GM19467 (cell line): ENCODE data around the gene POPDC2.

Source experiments
- ATAC-seq: cut with Tn5 transposase; IDR thresholded peaks from one replicate; pipeline ENCODE4 v1.9.1; 2021; ENCODE audit warnings: mild to moderate bottlenecking, moderate library complexity; ENCODE audit not compliant: unreplicated experiment

The POPDC2 gene

GRCh38 chr3:119672776-119673175 lies 12.4 kb upstream of the POPDC2 start:
- ATAC-seq, result no peak

DNA sequence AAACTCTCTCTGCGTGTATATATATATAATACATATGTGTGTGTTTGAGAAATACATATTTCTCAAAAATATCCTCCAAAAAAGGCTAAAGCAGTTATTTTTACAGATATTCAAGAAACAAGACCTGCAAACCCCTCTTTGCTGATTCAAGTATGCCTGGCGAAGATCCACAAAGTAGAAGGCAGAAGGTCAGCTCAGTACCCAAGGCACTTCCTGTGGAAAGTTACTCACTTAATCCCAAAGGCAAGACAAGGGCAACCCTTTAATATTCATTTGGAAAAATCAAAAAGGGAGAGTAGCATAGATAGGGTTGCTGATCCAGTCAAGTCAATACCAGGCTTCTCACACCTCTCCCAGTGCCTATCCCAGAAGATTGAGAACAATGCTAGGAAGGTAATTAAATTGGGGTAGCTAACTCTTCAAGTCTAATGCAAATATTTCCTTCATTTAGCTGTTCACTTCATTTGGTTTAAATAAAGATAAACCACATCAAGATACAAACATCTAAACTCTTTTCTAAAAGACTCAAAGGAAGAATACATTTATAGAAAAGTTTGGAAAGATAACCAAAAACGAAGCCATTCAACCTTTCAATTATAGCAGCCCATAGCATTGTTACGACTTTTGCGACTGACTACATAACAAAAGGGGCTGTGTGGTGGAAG lies 9.6 kb upstream of the POPDC2 start:
- ATAC-seq, result no peak

- no peak for ATAC-seq
These were observed 5.7 kb upstream of the POPDC2 start for GRCh38 chr3:119665954-119666559.

- ATAC-seq, result no peak
These were observed 4.5 kb upstream of the POPDC2 start for GRCh38 chr3:119664850-119665379.

- no peak for ATAC-seq
These were observed 4.0 kb upstream of the POPDC2 start for GRCh38 chr3:119664370-119664769.

- no peak for ATAC-seq
These were observed 3.5 kb upstream of the POPDC2 start for GRCh38 chr3:119663885-119664284.

- no peak for ATAC-seq
These were observed 2.4 kb upstream of the POPDC2 start for GRCh38 chr3:119662604-119663373.

DNA sequence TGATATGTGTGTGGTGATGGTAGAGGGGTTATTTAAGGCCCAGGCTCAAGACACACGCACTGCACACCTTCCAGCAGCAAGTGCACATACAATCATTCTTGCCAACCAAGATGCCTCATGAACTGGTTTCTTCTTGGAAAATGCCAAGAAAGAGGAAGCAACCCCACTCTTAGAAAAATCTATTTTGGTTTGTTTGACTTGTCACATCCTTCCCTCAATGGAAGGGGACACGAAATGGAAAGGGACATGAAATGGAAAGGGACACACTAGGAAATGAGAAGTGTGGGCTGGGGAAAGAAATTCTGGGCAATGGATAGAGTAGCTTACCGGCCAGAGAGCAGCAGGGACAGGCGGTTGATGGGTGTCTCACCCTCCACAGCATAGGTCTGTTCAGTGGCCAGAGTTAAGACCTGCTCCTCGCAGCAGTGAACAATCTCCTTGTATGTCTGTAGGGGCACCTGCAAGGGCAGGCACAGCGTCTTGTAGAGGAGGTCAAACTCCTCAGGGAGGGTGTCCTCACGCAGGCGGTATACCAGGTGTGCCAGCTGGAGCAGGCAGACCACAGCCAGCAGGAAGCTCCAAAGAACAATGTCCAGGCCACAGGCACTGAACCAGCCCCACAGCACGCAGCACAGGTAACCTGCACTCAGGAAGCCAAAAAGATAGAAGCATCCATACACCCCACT lies 640 bp downstream of the POPDC2 start:
- ATAC-seq, result no peak

DNA sequence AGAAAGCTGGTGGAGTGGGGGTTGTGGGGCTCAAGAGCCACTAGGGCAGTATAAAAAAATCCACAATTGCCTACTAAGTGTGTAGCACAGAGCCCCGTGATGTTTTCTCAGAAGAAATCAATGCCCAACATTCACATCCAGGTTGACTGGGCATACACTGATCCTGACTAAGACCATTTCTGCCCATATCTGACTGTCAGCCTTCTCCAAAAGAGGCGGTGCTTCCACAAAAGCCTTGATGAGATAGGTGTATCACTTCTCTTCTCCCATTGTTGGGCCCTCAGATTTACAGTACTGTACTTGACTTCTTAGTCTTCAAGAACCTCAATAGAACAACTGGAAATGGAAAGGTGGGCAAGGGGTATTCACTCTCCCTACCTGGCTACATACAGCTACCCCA lies 1.4 kb downstream of the POPDC2 start:
- ATAC-seq, result no peak

- no peak for ATAC-seq
These were observed 2.3 kb downstream of the POPDC2 start for GRCh38 chr3:119657887-119658702.

GRCh38 chr3:119653876-119654275 lies 6.5 kb downstream of the POPDC2 start:
- no peak for ATAC-seq

DNA sequence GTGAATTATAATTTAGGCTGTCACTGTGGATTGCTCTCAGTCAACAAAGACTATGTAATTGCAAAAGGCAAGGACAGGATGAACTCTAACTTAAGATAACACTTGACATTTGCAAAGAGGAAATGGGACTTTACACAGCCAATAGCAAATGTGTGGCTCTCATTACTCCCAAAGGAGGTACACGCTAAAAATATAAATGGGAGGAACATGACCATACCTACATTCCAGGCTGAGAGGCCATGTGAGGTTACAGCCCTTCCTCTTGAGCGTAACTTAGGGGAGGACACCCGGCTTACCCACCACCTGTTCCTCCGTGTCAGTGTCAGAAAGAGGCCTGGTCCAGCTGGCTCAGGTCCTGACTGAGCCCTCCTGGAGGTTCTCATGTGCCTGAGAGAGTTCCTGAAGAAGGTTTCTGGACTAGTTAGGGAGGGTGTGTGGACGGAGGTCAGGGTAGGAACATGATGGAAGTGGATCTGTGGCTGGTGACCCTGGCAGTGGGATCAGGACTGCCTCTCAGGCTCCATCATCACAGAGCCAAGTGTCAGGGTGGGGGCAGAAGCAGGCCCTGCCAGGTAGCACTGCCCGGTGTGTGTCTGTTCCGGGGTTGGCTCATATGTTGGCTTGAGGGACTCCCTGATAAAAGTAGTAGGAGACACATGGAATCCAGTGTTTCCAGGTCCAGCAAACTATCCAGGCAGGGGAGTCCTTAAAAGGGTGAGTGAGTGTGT lies 7.9 kb downstream of the POPDC2 start:
- ATAC-seq, result no peak

DNA sequence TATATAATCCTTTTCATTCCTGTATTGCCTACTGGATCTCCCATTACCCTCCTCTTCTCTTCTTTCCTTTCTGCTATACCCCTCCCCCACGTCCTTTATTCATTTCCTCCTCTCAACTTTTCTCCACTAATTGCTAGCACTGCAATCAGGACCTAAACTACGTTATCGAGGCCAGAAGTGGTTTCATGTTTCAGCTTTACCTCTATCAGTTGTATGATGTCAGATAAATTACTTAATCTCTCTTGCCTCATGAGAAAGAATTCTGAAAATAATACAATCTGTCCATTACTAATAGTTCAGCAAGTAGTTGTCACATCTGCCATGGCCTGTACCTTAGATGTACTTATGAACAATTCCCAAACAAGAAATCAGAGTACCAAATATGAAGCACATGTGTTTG lies 10.6 kb downstream of the POPDC2 start:
- no peak for ATAC-seq

DNA sequence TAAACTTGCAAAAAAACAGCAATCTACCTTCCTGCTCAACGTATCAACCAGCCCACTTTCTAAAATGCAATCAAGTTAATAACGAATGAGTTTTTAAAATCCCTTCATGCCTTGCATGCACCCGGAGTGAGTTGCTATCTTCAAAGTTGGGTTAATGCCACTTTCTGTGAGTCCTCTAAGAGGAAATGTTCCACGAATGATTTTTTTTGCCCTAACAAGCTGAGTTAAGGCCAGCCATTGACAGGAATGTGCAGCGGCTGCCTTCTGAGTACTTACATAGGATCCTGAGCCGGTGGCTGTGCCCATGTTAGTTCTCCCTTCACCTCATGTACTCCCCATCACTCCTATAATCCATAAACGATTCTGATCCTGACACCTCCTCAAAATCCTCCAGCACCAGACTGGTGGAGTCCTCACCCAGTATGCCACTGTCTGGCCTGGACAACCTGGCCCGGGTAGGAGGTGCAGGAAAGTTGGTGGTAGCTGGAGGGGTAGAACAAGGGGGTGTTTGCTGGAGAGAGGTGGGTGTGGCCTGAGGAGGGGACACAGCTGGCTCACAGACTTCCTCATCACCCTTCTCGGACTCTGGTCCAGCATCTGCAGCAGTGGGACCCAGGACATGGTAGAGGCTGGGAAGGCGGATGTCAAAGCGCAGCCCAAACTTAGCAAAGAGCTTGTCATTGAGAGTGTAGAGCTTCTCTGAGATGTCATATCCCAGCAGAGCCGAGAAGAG lies 12.4 kb downstream of the POPDC2 start:
- ATAC-seq, result no peak

GRCh38 chr3:119647171-119647570 lies 13.2 kb downstream of the POPDC2 start:
- ATAC-seq, result no peak

DNA sequence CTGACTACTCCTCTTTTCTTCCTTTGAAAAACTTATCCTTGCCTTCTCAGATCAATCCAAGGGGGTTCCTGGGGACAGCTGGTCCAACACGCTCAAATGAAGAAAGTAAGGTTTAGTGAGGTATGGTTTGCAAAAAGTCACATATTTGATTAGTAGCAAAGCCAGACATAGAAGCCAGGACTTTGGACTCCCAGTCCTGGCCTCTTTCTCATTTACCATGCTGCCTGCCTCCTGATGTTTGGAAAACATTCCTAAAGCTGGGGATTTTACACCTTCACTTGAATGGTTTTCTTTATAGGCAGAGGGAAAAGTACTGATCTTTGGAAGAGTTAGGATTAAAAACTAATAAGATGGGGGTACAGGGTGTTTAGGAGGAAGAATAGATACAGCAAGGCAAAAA lies 14.6 kb downstream of the POPDC2 start:
- ATAC-seq, result no peak

GRCh38 chr3:119644481-119644880 lies 15.9 kb downstream of the POPDC2 start:
- ATAC-seq, result no peak

- no peak for ATAC-seq
These were observed 16.9 kb downstream of the POPDC2 start for GRCh38 chr3:119643528-119643927.
